OCI-LY1 (cell line): ENCODE measurements around the gene IGFBP5.

ENCODE experiments used
- H2AFZ ChIP-seq: fragments of 200-600 bp; sonication (generic), shearing (Covaris generic); 2 replicates; pipeline ENCODE4 v1.6.0; 2014; ENCODE audit warnings: antibody characterized with exemption, mild to moderate bottlenecking, low read length
- H3F3A ChIP-seq: fragments of 200-600 bp; sonication (generic), shearing (Covaris generic); 2 replicates; pipeline ENCODE4 v1.6.0; 2014; ENCODE audit warnings: mild to moderate bottlenecking, antibody characterized with exemption, low read length, moderate library complexity; ENCODE audit not compliant: insufficient read depth
- H3K27ac ChIP-seq: fragments of 200-600 bp; sonication (generic); 2 replicates; pipeline ENCODE4 v1.5.1; 2014; ENCODE audit warnings: low read length, mixed run types, mild to moderate bottlenecking, low read depth; ENCODE audit not compliant: poor library complexity, severe bottlenecking
- H3K27me3 ChIP-seq: fragments of 200-600 bp; sonication (generic); 2 replicates; pipeline ENCODE4 v1.6.0; 2014; ENCODE audit warnings: antibody characterized with exemption, mild to moderate bottlenecking, low read length, moderate library complexity; ENCODE audit not compliant: insufficient read depth
- H3K36me3 ChIP-seq: fragments of 200-600 bp; sonication (generic); 2 replicates; pipeline ENCODE4 v1.6.1; 2014; ENCODE audit warnings: mild to moderate bottlenecking, antibody characterized with exemption, low read length, moderate library complexity, mixed read lengths; ENCODE audit not compliant: insufficient read depth
- H3K4me1 ChIP-seq: fragments of 200-600 bp; sonication (generic); 2 replicates; pipeline ENCODE4 v1.5.1; 2014; ENCODE audit warnings: mild to moderate bottlenecking, low read length, moderate library complexity; ENCODE audit not compliant: insufficient read depth, severe bottlenecking
- H3K4me2 ChIP-seq: fragments of 200-600 bp; sonication (generic), shearing (Covaris generic); 2 replicates; pipeline ENCODE4 v1.6.1; 2014; ENCODE audit warnings: low read length
- H3K4me3 ChIP-seq: fragments of 200-600 bp; sonication (generic); 2 replicates; pipeline ENCODE4 v1.5.1; 2014; ENCODE audit warnings: low read length, low read depth, mild to moderate bottlenecking, mixed read lengths; ENCODE audit not compliant: poor library complexity, severe bottlenecking
- H3K79me2 ChIP-seq: fragments of 200-600 bp; shearing (Covaris generic); 2 replicates; pipeline ENCODE4 v1.6.1; 2016; ENCODE audit warnings: mixed run types, low read length, mixed read lengths; ENCODE audit not compliant: insufficient read depth
- H3K9ac ChIP-seq: fragments of 200-600 bp; sonication (generic), shearing (Covaris generic); 2 replicates; pipeline ENCODE4 v1.6.1; 2014; ENCODE audit warnings: mild to moderate bottlenecking, low read length, mixed read lengths
- H3K9me2 ChIP-seq: fragments of 200-600 bp; sonication (generic), shearing (Covaris generic); 2 replicates; pipeline ENCODE4 v1.6.1; 2014; ENCODE audit warnings: low read depth, mild to moderate bottlenecking, low read length, mixed read lengths
- H3K9me3 ChIP-seq: fragments of 200-600 bp; shearing (Covaris generic); 2 replicates; pipeline ENCODE4 v1.6.1; 2014; ENCODE audit warnings: low read length, mixed read lengths
- H4K20me1 ChIP-seq: fragments of 200-600 bp; sonication (generic), shearing (Covaris generic); 2 replicates; pipeline ENCODE4 v1.6.0; 2016; ENCODE audit warnings: mild to moderate bottlenecking, low read length; ENCODE audit not compliant: insufficient read depth
- CTCF ChIP-seq: fragments of 200-600 bp; sonication (generic), shearing (Covaris generic); IDR thresholded peaks from 2 replicates; pipeline ENCODE4 v1.5.1; 2017; ENCODE audit warnings: mild to moderate bottlenecking, antibody characterized with exemption, low read length, moderate library complexity, mixed read lengths
- EZH2 ChIP-seq: fragments of 200-600 bp; sonication (generic), shearing (Covaris generic); IDR thresholded peaks from 2 replicates; pipeline ENCODE4 v1.8.0; 2017; ENCODE audit warnings: borderline replicate concordance, mixed run types, mild to moderate bottlenecking, antibody characterized with exemption, low read length, moderate library complexity, mixed read lengths

Gene IGFBP5

GRCh38 chr2:216730871-216731270 lies 35.5 kb upstream of the IGFBP5 start:
- H3K79me2 ChIP-seq, result no peaks in the 10 kb centered on the region
- H3K9me2 ChIP-seq, result no peaks in the 10 kb centered on the region
- no peaks in the 10 kb centered on the region for H3K4me1 ChIP-seq
- no peaks in the 10 kb centered on the region for H3F3A ChIP-seq
- H3K27me3 ChIP-seq, result no peaks in the 10 kb centered on the region; the same call in 1 of the 2 replicates
- H3K36me3 ChIP-seq, result no peaks in the 10 kb centered on the region
- H3K4me2 ChIP-seq, result no peak overlapping the region
- no peak overlapping the region for H3K27ac ChIP-seq
- no peak overlapping the region for H2AFZ ChIP-seq
- H3K4me3 ChIP-seq, result no peak overlapping the region
- TF ChIP-seq CTCF (no peak), EZH2 (no peak)
- H3K9me3 ChIP-seq, result no peaks in the 10 kb centered on the region
- H4K20me1 ChIP-seq, result no peaks in the 10 kb centered on the region
- H3K9ac ChIP-seq, result no peak overlapping the region

- no peaks in the 10 kb centered on the region for H3K79me2 ChIP-seq
- no peaks in the 10 kb centered on the region for H3K4me1 ChIP-seq
- no peak overlapping the region for H3K9ac ChIP-seq
- H4K20me1 ChIP-seq, result no peaks in the 10 kb centered on the region
- H3K9me2 ChIP-seq, result no peaks in the 10 kb centered on the region
- H2AFZ ChIP-seq, result no peak overlapping the region
- H3K27me3 ChIP-seq, result no peaks in the 10 kb centered on the region; the same call in 1 of the 2 replicates
- no peaks in the 10 kb centered on the region for H3K36me3 ChIP-seq
- H3K4me2 ChIP-seq, result no peak overlapping the region
- TF ChIP-seq CTCF (no peak), EZH2 (no peak)
- H3F3A ChIP-seq, result no peaks in the 10 kb centered on the region
- H3K27ac ChIP-seq, result no peak overlapping the region
- no peak overlapping the region for H3K4me3 ChIP-seq
- no peaks in the 10 kb centered on the region for H3K9me3 ChIP-seq
Observed at GRCh38 chr2:216727346-216728122, 32.2 kb upstream of the IGFBP5 start.

- no peaks in the 10 kb centered on the region for H3K9me2 ChIP-seq
- TF ChIP-seq EZH2, result no peak
- H3K4me1 ChIP-seq, result no peaks in the 10 kb centered on the region
- no peaks in the 10 kb centered on the region for H3K27me3 ChIP-seq
- H3K4me2 ChIP-seq, result no peak overlapping the region
- no peaks in the 10 kb centered on the region for H3F3A ChIP-seq
- H2AFZ ChIP-seq, result no peak overlapping the region
- H4K20me1 ChIP-seq, result no peaks in the 10 kb centered on the region
- H3K79me2 ChIP-seq, result no peaks in the 10 kb centered on the region
- H3K9ac ChIP-seq, result no peak overlapping the region
- no peaks in the 10 kb centered on the region for H3K9me3 ChIP-seq
- H3K27ac ChIP-seq, result no peak overlapping the region
- no peaks in the 10 kb centered on the region for H3K36me3 ChIP-seq
- no peak overlapping the region for H3K4me3 ChIP-seq
Observed at GRCh38 chr2:216724190-216724589, 28.8 kb upstream of the IGFBP5 start.

GRCh38 chr2:216721141-216721540 lies 25.8 kb upstream of the IGFBP5 start:
- no peaks in the 10 kb centered on the region for H3K9me3 ChIP-seq
- H3K4me2 ChIP-seq, result no peak overlapping the region
- no peaks in the 10 kb centered on the region for H3K27me3 ChIP-seq
- no peaks in the 10 kb centered on the region for H3K4me1 ChIP-seq
- H3F3A ChIP-seq, result no peaks in the 10 kb centered on the region
- no peaks in the 10 kb centered on the region for H3K36me3 ChIP-seq
- TF ChIP-seq CTCF (no peak), EZH2 (no peak)
- H3K27ac ChIP-seq, result no peak overlapping the region
- no peaks in the 10 kb centered on the region for H3K79me2 ChIP-seq
- no peak overlapping the region for H3K9ac ChIP-seq
- H3K4me3 ChIP-seq, result no peak overlapping the region
- H4K20me1 ChIP-seq, result no peaks in the 10 kb centered on the region
- H2AFZ ChIP-seq, result no peak overlapping the region
- H3K9me2 ChIP-seq, result no peaks in the 10 kb centered on the region
